Testis (tissue), 2 donors: ENCODE measurements around the gene PSMD1.
"Not testable (repeated sequence)": the region's sequence is repeated elsewhere in the genome, so short reads cannot be mapped to it uniquely, and the experiment has no call there.

Experiments used
- POLR2A ChIP-seq: fragments of 450-650 bp; IDR thresholded peaks from one replicate; pipeline ENCODE4 v1.6.1; 2017; ENCODE audit warnings: antibody characterized with exemption, mild to moderate bottlenecking, moderate library complexity
- TF ChIP-seq, protein P1 (sequence below), 3 experiments: fragments of 450-650 bp in 2 of 3; fragments of 200-600 bp in 1 of 3; sonication (generic) in 1 of 3; IDR thresholded peaks; one replicate each; pipeline ENCODE4 v1.5.1; 2016 to 2019; ENCODE audit warnings: antibody characterized with exemption in 3 of 3, mild to moderate bottlenecking in 2 of 3, moderate library complexity in 1 of 3

DNA sequence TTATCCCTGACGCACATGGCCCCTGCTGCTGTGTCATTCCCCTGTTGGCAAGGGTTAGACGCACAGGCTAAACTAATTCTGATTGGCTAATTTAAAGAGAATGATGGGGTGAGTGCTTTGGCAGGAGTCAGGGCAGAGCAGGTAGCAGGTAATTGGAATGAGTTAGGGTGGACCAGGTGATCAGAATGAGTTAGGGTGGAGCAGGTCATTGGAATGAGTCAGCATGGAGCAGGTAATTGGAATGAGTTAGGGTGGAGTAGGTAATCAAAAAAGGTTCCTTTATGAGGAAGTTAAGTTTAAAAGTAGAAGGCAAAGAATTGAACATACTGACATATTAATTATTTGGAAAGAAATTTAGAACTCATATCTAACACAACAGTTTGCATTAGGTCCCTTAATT is 43.7 kb downstream of the PSMD1 start:
- TF ChIP-seq, protein P1, sequence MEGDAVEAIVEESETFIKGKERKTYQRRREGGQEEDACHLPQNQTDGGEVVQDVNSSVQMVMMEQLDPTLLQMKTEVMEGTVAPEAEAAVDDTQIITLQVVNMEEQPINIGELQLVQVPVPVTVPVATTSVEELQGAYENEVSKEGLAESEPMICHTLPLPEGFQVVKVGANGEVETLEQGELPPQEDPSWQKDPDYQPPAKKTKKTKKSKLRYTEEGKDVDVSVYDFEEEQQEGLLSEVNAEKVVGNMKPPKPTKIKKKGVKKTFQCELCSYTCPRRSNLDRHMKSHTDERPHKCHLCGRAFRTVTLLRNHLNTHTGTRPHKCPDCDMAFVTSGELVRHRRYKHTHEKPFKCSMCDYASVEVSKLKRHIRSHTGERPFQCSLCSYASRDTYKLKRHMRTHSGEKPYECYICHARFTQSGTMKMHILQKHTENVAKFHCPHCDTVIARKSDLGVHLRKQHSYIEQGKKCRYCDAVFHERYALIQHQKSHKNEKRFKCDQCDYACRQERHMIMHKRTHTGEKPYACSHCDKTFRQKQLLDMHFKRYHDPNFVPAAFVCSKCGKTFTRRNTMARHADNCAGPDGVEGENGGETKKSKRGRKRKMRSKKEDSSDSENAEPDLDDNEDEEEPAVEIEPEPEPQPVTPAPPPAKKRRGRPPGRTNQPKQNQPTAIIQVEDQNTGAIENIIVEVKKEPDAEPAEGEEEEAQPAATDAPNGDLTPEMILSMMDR (IDR thresholded peaks at IDR 0.05): not testable (repeated sequence)
- TF ChIP-seq POLR2A: not testable (repeated sequence)
